WTC11 (cell line): ENCODE measurements around the gene LAMA2.

Experiments used
- CREB1 ChIP-seq: sonication (generic); formaldehyde crosslinking; IDR thresholded peaks from 2 replicates; pipeline ENCODE4 v1.8.0; 2023; ENCODE audit warnings: mild to moderate bottlenecking, missing genetic modification reagents
- CTCF ChIP-seq: fragments of 200-600 bp; IDR thresholded peaks from 2 replicates; pipeline ENCODE4 v1.8.0; 2022; ENCODE audit warnings: antibody characterized with exemption
- E2F1 ChIP-seq: sonication (generic); formaldehyde crosslinking; IDR thresholded peaks from 2 replicates; pipeline ENCODE4 v1.8.0; 2022; ENCODE audit warnings: mild to moderate bottlenecking, missing genetic modification reagents
- ELF4 ChIP-seq: sonication (generic); formaldehyde crosslinking; IDR thresholded peaks from 2 replicates; pipeline ENCODE4 v1.8.1; 2022; ENCODE audit warnings: low read depth, mild to moderate bottlenecking, moderate library complexity, missing genetic modification reagents
- MAX ChIP-seq: sonication (generic); formaldehyde crosslinking; IDR thresholded peaks from 2 replicates; pipeline ENCODE4 v1.8.0; 2022; ENCODE audit warnings: mild to moderate bottlenecking, missing genetic modification reagents
- NFYB ChIP-seq: sonication (generic); formaldehyde crosslinking; conservative IDR thresholded peaks from 2 replicates; pipeline ENCODE4 v1.8.0; 2022; ENCODE audit warnings: low read depth, missing genetic modification reagents
- NR1H2 ChIP-seq: sonication (generic); formaldehyde crosslinking; IDR thresholded peaks from 2 replicates; pipeline ENCODE4 v1.9.0; 2021; ENCODE audit warnings: mild to moderate bottlenecking, moderate library complexity, missing genetic modification reagents
- SP1 ChIP-seq: sonication (generic); formaldehyde crosslinking; conservative IDR thresholded peaks from 2 replicates; pipeline ENCODE4 v1.8.1; 2022; ENCODE audit warnings: missing genetic modification reagents
- ZBTB21 ChIP-seq: sonication (generic); formaldehyde crosslinking; IDR thresholded peaks from 2 replicates; pipeline ENCODE4 v1.8.1; 2023; ENCODE audit warnings: mild to moderate bottlenecking, missing genetic modification reagents, borderline replicate concordance
- ZNF232 ChIP-seq: sonication (generic); formaldehyde crosslinking; IDR thresholded peaks from 2 replicates; pipeline ENCODE4 v1.8.0; 2022; ENCODE audit warnings: mild to moderate bottlenecking, missing genetic modification reagents
- ZNF263 ChIP-seq: sonication (generic); formaldehyde crosslinking; IDR thresholded peaks from 2 replicates; pipeline ENCODE4 v1.8.1; 2022; ENCODE audit warnings: low read depth, mild to moderate bottlenecking, moderate library complexity, missing genetic modification reagents
- ZNF416 ChIP-seq: fragments of 250-450 bp; sonication (Bioruptor Pico); IDR thresholded peaks from 2 replicates; pipeline ENCODE4 v1.9.0; 2021; ENCODE audit warnings: mild to moderate bottlenecking, inconsistent platforms
- ZNF423 ChIP-seq: fragments of 250-450 bp; sonication (Bioruptor Pico); IDR thresholded peaks from 2 replicates; pipeline ENCODE4 v2.1.2; 2022; ENCODE audit warnings: mild to moderate bottlenecking, moderate library complexity

- TF ChIP-seq ELF4 (no peak), CTCF (no peak), ZNF263 (CRISPR knock-in tag) (no peak), MAX (CRISPR knock-in tag) (no peak), ZNF423 (CRISPR knock-in tag) (no peak), NFYB (CRISPR knock-in tag) (no peak), NR1H2 (CRISPR knock-in tag) (no peak), ZNF232 (CRISPR knock-in tag) (no peak), ZBTB21 (CRISPR knock-in tag) (no peak), ZNF416 (CRISPR knock-in tag) (no peak), SP1 (CRISPR knock-in tag) (no peak), E2F1 (CRISPR knock-in tag) (no peak), CREB1 (CRISPR knock-in tag) (no peak)
Measured at GRCh38 chr6:129270450-129270849, 387.5 kb downstream of the LAMA2 start.
